HEK293 (cell line): Measurements from ENCODE around the gene RPS6KA2.

Experiments used
- CTCF ChIA-PET: fragments of 350-600 bp; formaldehyde crosslinking; extraction: SDS; loops from one replicate; lab custom pipeline; 2021; ENCODE audit warnings: antibody characterized with exemption; lab: Yijun Ruan, JAX
- POLR2A ChIA-PET: fragments of 300-600 bp; formaldehyde crosslinking; extraction: SDS; loops from one replicate; lab custom pipeline; 2020; ENCODE audit warnings: antibody characterized with exemption, inconsistent platforms; lab: Yijun Ruan, JAX
- H3K27ac ChIP-seq: fragments of 200-500 bp; sonication (Bioruptor generic); 2 replicates; pipeline ENCODE4 v1.5.1; 2014; ENCODE audit warnings: low read depth, low read length, control low read depth, inconsistent platforms; ENCODE audit errors: extremely low read depth
- H3K36me3 ChIP-seq, 2 experiments: fragments of 200-500 bp in 1 of 2; sonication (Bioruptor generic) in 1 of 2; 1 replicate in 1 of 2; 2 replicates in 1 of 2; pipeline ENCODE4 v1.5.1; 2014 to 2017; ENCODE audit warnings: inconsistent platforms in 2 of 2, low read length in 2 of 2; ENCODE audit not compliant: control insufficient read depth in 2 of 2, insufficient read depth in 1 of 2
- H3K4me1 ChIP-seq: fragments of 200-500 bp; sonication (Bioruptor generic); 2 replicates; pipeline ENCODE4 v1.5.1; 2014; ENCODE audit warnings: mild to moderate bottlenecking, low read length, inconsistent platforms; ENCODE audit not compliant: control insufficient read depth, insufficient read depth
- H3K4me3 ChIP-seq: 2 replicates; pipeline ENCODE4 v1.5.1; 2011; ENCODE audit warnings: low read depth, mild to moderate bottlenecking, control low read depth, low read length, moderate library complexity
- H3K9me3 ChIP-seq: fragments of 200-500 bp; sonication (Bioruptor generic); 2 replicates; pipeline ENCODE4 v1.5.1; 2014; ENCODE audit warnings: low read depth, low read length, inconsistent platforms; ENCODE audit not compliant: control insufficient read depth, insufficient read depth
- EGR2 ChIP-seq: fragments of 450-650 bp; formaldehyde crosslinking; IDR thresholded peaks from 2 replicates; pipeline ENCODE4 v1.5.1; 2016; ENCODE audit warnings: low read depth, missing biosample characterization, missing genetic modification characterization
- RBAK ChIP-seq: fragments of 450-650 bp; formaldehyde crosslinking; IDR thresholded peaks from 2 replicates; pipeline ENCODE4 v1.5.1; 2016; ENCODE audit warnings: missing biosample characterization, missing genetic modification characterization
- ZFHX2 ChIP-seq: fragments of 450-650 bp; formaldehyde crosslinking; conservative IDR thresholded peaks from 2 replicates; pipeline ENCODE4 v1.5.1; 2016; ENCODE audit warnings: missing biosample characterization, missing genetic modification characterization
- ZFP69B ChIP-seq: fragments of 450-650 bp; formaldehyde crosslinking; IDR thresholded peaks from 2 replicates; pipeline ENCODE4 v1.5.1; 2016; ENCODE audit warnings: missing biosample characterization, missing genetic modification characterization
- ZNF10 ChIP-seq: fragments of 450-650 bp; formaldehyde crosslinking; IDR thresholded peaks from 2 replicates; pipeline ENCODE4 v1.5.1; 2017; ENCODE audit warnings: missing biosample characterization, missing genetic modification characterization
- ZNF133 ChIP-seq: fragments of 450-650 bp; formaldehyde crosslinking; IDR thresholded peaks from 2 replicates; pipeline ENCODE4 v1.5.1; 2016; ENCODE audit warnings: missing biosample characterization, missing genetic modification characterization
- ZNF138 ChIP-seq: fragments of 450-650 bp; formaldehyde crosslinking; IDR thresholded peaks from 2 replicates; pipeline ENCODE4 v1.5.1; 2016; ENCODE audit warnings: missing biosample characterization, missing genetic modification characterization, borderline replicate concordance
- ZNF174 ChIP-seq: fragments of 450-650 bp; formaldehyde crosslinking; IDR thresholded peaks from 2 replicates; pipeline ENCODE4 v1.5.0; 2017; ENCODE audit warnings: missing biosample characterization, mild to moderate bottlenecking, missing genetic modification characterization
- ZNF19 ChIP-seq: fragments of 450-650 bp; formaldehyde crosslinking; IDR thresholded peaks from 2 replicates; pipeline ENCODE4; 2016; ENCODE audit warnings: missing biosample characterization, missing genetic modification characterization, low read depth
- ZNF24 ChIP-seq: fragments of 450-650 bp; formaldehyde crosslinking; IDR thresholded peaks from 2 replicates; pipeline ENCODE4 v1.5.1; 2016; ENCODE audit warnings: missing biosample characterization, missing genetic modification characterization
- ZNF473 ChIP-seq: fragments of 450-650 bp; formaldehyde crosslinking; IDR thresholded peaks from 2 replicates; pipeline ENCODE4 v1.5.1; 2017; ENCODE audit warnings: missing biosample characterization, missing genetic modification characterization
- ZNF514 ChIP-seq: fragments of 450-650 bp; formaldehyde crosslinking; IDR thresholded peaks from 2 replicates; pipeline ENCODE4 v1.5.1; 2016; ENCODE audit warnings: missing biosample characterization, missing genetic modification characterization
- ZNF571 ChIP-seq: fragments of 450-650 bp; formaldehyde crosslinking; IDR thresholded peaks from 2 replicates; pipeline ENCODE4 v1.5.0; 2017; ENCODE audit warnings: missing biosample characterization, missing genetic modification characterization
- ZNF623 ChIP-seq: fragments of 450-650 bp; formaldehyde crosslinking; IDR thresholded peaks from 2 replicates; pipeline ENCODE4 v1.5.1; 2016; ENCODE audit warnings: missing biosample characterization, missing genetic modification characterization
- ZNF626 ChIP-seq: fragments of 450-650 bp; sonication (Bioruptor Pico); formaldehyde crosslinking; IDR thresholded peaks from 2 replicates; pipeline ENCODE4 v1.5.1; 2018; ENCODE audit warnings: missing biosample characterization, missing genetic modification characterization, inconsistent platforms
- ZNF785 ChIP-seq: fragments of 450-650 bp; formaldehyde crosslinking; IDR thresholded peaks from 2 replicates; pipeline ENCODE4 v1.5.1; 2016; ENCODE audit warnings: missing biosample characterization, missing genetic modification characterization
- ZNF830 ChIP-seq: fragments of 450-650 bp; IDR thresholded peaks from 2 replicates; pipeline ENCODE4 v1.5.0; 2018; ENCODE audit warnings: missing biosample characterization, missing genetic modification characterization, low read depth, mild to moderate bottlenecking, moderate library complexity
- TF ChIP-seq, protein P1 (sequence below): fragments of 450-650 bp; formaldehyde crosslinking; IDR thresholded peaks from 2 replicates; pipeline ENCODE4 v1.5.1; 2016; ENCODE audit warnings: missing biosample characterization, missing genetic modification characterization
- TF ChIP-seq, protein P2 (sequence below): fragments of 450-650 bp; formaldehyde crosslinking; IDR thresholded peaks from 2 replicates; pipeline ENCODE4; 2016; ENCODE audit warnings: missing biosample characterization, missing genetic modification characterization
- TF ChIP-seq, protein P3 (sequence below): sonication (generic); formaldehyde crosslinking; IDR thresholded peaks from 2 replicates; pipeline ENCODE4 v1.8.1; 2022; ENCODE audit warnings: mild to moderate bottlenecking, moderate library complexity, missing genetic modification reagents
- TF ChIP-seq, protein P4 (sequence below): fragments of 450-650 bp; formaldehyde crosslinking; IDR thresholded peaks from 2 replicates; pipeline ENCODE4 v1.5.1; 2016; ENCODE audit warnings: missing biosample characterization, missing genetic modification characterization

The RPS6KA2 gene

DNA sequence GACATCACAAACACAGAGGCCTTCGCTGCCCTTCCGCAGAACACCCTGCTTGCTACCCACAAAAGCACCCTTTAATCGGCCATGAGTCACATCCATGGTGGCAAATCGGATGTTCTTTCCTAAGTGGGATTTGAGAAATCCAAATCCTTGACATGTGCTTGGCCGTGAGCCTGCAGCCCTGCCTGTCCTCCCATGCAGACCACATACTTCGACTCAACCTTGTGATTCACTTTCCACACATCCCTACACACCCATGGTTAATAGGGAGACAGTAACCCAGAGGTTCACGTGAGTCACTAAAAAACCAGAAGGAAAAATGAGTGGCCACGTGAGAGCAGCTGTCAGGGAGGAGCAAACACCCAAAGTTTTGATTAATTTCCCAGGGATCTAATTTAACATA, 59.9 kb downstream of the RPS6KA2 start:
- Histone ChIP-seq H3K4me1 (peaks cover 2% of the 10 kb centered on the region; the same call in 1 of the 2 replicates), H3K4me3 (no peak overlapping the region), H3K9me3 (no peaks in the 10 kb centered on the region)
- POLR2A ChIA-PET, result no interaction called here
- TF ChIP-seq ZNF174 (tag by site-specific recombination) (no peak), EGR2 (tag by site-specific recombination) (no peak), ZNF623 (tag by site-specific recombination) (no peak), ZNF138 (tag by site-specific recombination) (no peak), ZNF785 (tag by site-specific recombination) (no peak), ZNF133 (tag by site-specific recombination) (no peak), ZFP69B (tag by site-specific recombination) (no peak), ZNF24 (no peak), ZNF571 (tag by site-specific recombination) (no peak), ZNF473 (no peak), RBAK (no peak), ZNF514 (tag by site-specific recombination) (no peak), ZNF19 (no peak), ZNF626 (tag by site-specific recombination) (no peak)
- TF ChIP-seq, protein P1, sequence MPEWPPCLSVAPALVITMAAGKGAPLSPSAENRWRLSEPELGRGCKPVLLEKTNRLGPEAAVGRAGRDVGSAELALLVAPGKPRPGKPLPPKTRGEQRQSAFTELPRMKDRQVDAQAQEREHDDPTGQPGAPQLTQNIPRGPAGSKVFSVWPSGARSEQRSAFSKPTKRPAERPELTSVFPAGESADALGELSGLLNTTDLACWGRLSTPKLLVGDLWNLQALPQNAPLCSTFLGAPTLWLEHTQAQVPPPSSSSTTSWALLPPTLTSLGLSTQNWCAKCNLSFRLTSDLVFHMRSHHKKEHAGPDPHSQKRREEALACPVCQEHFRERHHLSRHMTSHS, result no peak
- TF ChIP-seq, all 188 proteins: peak for 0
- CTCF ChIA-PET, result no interaction called here
- H3K27ac ChIP-seq, result no peak overlapping the region
- no peaks in the 10 kb centered on the region for H3K36me3 ChIP-seq

DNA sequence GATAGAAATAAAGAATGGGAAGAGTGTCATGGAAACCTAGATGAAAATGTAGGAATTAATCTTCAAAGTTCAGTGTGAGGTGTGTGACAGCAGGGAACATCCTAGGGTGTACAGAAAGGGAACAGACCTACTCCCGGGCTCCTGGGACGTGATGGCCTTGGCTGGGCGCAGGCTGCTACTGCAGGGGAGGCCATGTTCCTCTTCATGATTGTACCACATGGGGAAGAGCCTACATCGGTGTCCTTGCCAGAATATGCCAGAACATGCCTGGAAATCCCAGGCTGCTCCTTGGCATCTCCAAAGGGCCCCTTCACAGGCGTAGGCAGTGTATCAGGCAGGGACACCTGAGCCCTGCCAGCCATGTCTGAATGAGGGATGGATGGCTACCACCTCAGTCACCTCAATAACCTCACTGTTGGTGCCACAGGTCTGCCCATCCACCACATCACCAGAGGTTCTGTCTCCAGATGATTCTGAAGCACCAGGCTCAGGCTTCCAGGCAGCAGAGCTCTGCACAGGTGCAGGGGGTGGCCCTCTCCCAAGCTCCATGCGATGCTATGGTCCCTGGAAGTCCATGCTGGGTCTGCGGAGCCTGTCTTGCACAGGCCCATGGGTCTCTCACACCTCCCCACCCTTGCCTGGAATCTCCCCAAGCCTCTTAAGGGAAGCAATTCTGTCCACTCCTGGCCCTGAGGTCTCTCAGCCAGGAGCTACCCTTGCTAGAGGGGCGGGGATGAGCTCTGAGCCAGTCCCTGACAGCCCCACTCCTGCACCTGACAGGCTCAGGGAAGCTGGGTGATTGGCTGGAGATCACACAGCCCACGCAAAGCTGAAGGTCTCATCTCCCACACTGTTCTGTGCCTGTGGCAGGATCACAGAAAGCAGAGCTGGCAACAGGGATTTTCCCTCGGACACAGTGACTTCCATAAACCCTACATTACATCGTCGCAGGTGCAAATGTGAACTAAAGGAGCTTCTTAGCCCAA, 60.7 kb downstream of the RPS6KA2 start:
- Histone ChIP-seq H3K27ac (no peak overlapping the region), H3K4me3 (no peak overlapping the region), H3K9me3 (no peaks in the 10 kb centered on the region), H3K4me1 (no peaks in the 10 kb centered on the region; the same call in 1 of the 2 replicates), H3K36me3 (no peaks in the 10 kb centered on the region)
- POLR2A ChIA-PET, result no interaction called here
- TF ChIP-seq, protein P2, sequence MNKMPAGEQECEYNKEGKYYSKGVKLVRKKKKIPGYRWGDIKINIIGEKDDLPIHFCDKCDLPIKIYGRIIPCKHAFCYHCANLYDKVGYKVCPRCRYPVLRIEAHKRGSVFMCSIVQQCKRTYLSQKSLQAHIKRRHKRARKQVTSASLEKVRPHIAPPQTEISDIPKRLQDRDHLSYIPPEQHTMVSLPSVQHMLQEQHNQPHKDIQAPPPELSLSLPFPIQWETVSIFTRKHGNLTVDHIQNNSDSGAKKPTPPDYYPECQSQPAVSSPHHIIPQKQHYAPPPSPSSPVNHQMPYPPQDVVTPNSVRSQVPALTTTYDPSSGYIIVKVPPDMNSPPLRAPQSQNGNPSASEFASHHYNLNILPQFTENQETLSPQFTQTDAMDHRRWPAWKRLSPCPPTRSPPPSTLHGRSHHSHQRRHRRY (tag by site-specific recombination), result no peak
- TF ChIP-seq, protein P3, sequence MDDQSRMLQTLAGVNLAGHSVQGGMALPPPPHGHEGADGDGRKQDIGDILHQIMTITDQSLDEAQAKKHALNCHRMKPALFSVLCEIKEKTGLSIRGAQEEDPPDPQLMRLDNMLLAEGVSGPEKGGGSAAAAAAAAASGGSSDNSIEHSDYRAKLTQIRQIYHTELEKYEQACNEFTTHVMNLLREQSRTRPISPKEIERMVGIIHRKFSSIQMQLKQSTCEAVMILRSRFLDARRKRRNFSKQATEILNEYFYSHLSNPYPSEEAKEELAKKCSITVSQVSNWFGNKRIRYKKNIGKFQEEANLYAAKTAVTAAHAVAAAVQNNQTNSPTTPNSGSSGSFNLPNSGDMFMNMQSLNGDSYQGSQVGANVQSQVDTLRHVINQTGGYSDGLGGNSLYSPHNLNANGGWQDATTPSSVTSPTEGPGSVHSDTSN, result no peak
- TF ChIP-seq ZFHX2 (tag by site-specific recombination), result no peak
- TF ChIP-seq, protein P4, sequence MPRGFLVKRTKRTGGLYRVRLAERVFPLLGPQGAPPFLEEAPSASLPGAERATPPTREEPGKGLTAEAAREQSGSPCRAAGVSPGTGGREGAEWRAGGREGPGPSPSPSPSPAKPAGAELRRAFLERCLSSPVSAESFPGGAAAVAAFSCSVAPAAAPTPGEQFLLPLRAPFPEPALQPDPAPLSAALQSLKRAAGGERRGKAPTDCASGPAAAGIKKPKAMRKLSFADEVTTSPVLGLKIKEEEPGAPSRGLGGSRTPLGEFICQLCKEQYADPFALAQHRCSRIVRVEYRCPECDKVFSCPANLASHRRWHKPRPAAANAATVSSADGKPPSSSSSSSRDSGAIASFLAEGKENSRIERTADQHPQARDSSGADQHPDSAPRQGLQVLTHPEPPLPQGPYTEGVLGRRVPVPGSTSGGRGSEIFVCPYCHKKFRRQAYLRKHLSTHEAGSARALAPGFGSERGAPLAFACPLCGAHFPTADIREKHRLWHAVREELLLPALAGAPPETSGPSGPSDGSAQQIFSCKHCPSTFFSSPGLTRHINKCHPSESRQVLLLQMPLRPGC, result no peak
- TF ChIP-seq ZNF10 (tag by site-specific recombination), result no peak
- no peak for TF ChIP-seq ZNF830
- CTCF ChIA-PET, result no interaction called here
